ENCODE results near the gene ANP32E.

GRCh38 chr1:150243003-150243402, 7.1 kb upstream of the ANP32E start:
- TF ChIP-seq EZH2phosphoT487 (IDR thresholded peaks at IDR 0.05; ENCODE audit: low read length) (no peak), EZH2 (optimal IDR thresholded peaks at IDR 0.05; ENCODE audit: low read depth, low read length) (no peak)
